Measurements from ENCODE around the gene CHRNA5.

Gene CHRNA5

GRCh38 chr15:78619022-78619950 is 54.0 kb downstream of the CHRNA5 start:
- in situ Hi-C loops (cut with MboI; ENCODE audit: low sequenced_read_pairs) = loop anchor here (10.0 kb wide), 1 partner anchor 86 kb away; no protein-coding TSS in a partner anchor

- in situ Hi-C loops (cut with MboI; ENCODE audit: low sequenced_read_pairs) = no loop called here
Observed at GRCh38 chr15:78620021-78620526, 54.8 kb downstream of the CHRNA5 start.

- in situ Hi-C loops (cut with MboI; ENCODE audit: low sequenced_read_pairs) = no loop called here
Observed at GRCh38 chr15:78620527-78621421, 55.5 kb downstream of the CHRNA5 start, which contains the start of gene CHRNA3. Gene CHRNA3 (minus strand): TSS chr15:78620996. CDS start chr15:78620794, 202 bp downstream.

- in situ Hi-C loops (cut with MboI; ENCODE audit: low sequenced_read_pairs) = no loop called here
Observed at GRCh38 chr15:78621810-78622402, 56.6 kb downstream of the CHRNA5 start.

- in situ Hi-C loops (cut with MboI; ENCODE audit: low sequenced_read_pairs) = no loop called here
Observed at GRCh38 chr15:78623786-78624497, 58.6 kb downstream of the CHRNA5 start.

GRCh38 chr15:78624651-78625590 is 59.6 kb downstream of the CHRNA5 start:
- in situ Hi-C loops (cut with MboI; ENCODE audit: low sequenced_read_pairs) = no loop called here

- in situ Hi-C loops (cut with MboI; ENCODE audit: low sequenced_read_pairs) = no loop called here
Observed at GRCh38 chr15:78625606-78626280, 60.4 kb downstream of the CHRNA5 start.

GRCh38 chr15:78626381-78626995 is 61.2 kb downstream of the CHRNA5 start:
- in situ Hi-C loops (cut with MboI; ENCODE audit: low sequenced_read_pairs) = no loop called here

GRCh38 chr15:78627348-78627747 is 62.0 kb downstream of the CHRNA5 start:
- in situ Hi-C loops (cut with MboI; ENCODE audit: low sequenced_read_pairs) = no loop called here

- in situ Hi-C loops (cut with MboI; ENCODE audit: low sequenced_read_pairs) = no loop called here
Observed at GRCh38 chr15:78628227-78628626, 62.9 kb downstream of the CHRNA5 start.

GRCh38 chr15:78629031-78629715 is 63.9 kb downstream of the CHRNA5 start:
- in situ Hi-C loops (cut with MboI; ENCODE audit: low sequenced_read_pairs) = no loop called here

- in situ Hi-C loops (cut with MboI; ENCODE audit: low sequenced_read_pairs) = no loop called here
Observed at GRCh38 chr15:78629716-78630065, 64.4 kb downstream of the CHRNA5 start.

- in situ Hi-C loops (cut with MboI; ENCODE audit: low sequenced_read_pairs) = no loop called here
Observed at GRCh38 chr15:78630886-78631633, 65.7 kb downstream of the CHRNA5 start.

GRCh38 chr15:78633348-78633747 is 68.0 kb downstream of the CHRNA5 start:
- in situ Hi-C loops (cut with MboI; ENCODE audit: low sequenced_read_pairs) = no loop called here

- in situ Hi-C loops (cut with MboI; ENCODE audit: low sequenced_read_pairs) = no loop called here
Observed at GRCh38 chr15:78634210-78635145, 69.2 kb downstream of the CHRNA5 start.

GRCh38 chr15:78635346-78635745 is 70.0 kb downstream of the CHRNA5 start:
- in situ Hi-C loops (cut with MboI; ENCODE audit: low sequenced_read_pairs) = no loop called here

Measured in HL-60/S4 treated with phorbol 12-myristate 13-acetate at 8.2 ng/mL for 4 days and 3 days (cell line).